ENCODE data around the gene TBCD. TPM values are rescaled to one million over a fixed set of nuclear protein-coding genes. Genes with fewer than 3 reads are reported as not detected.

Gene TBCD
- total RNA-seq, 1 donor from 2014 or later, result 207 TPM

GRCh38 chr17:82876602-82877379, 124.9 kb downstream of the TBCD start:
- DNase-seq (ENCODE audit: low spot score), result peak; percentile 52
- H3K9me3 Mint-ChIP-seq (ENCODE audit: unreplicated experiment), result no peaks in the 10 kb centered on the region
- H3K4me1 Mint-ChIP-seq (ENCODE audit: unreplicated experiment), result peaks cover 42% of the 10 kb centered on the region
- no peak overlapping the region for H3K27ac Mint-ChIP-seq (ENCODE audit: unreplicated experiment)
- H3K36me3 Mint-ChIP-seq (ENCODE audit: low read depth, unreplicated experiment), result peaks cover 27% of the 10 kb centered on the region
- H3K27me3 Mint-ChIP-seq (ENCODE audit: unreplicated experiment), result peaks cover 3% of the 10 kb centered on the region
- TF ChIP-seq, protein P1, sequence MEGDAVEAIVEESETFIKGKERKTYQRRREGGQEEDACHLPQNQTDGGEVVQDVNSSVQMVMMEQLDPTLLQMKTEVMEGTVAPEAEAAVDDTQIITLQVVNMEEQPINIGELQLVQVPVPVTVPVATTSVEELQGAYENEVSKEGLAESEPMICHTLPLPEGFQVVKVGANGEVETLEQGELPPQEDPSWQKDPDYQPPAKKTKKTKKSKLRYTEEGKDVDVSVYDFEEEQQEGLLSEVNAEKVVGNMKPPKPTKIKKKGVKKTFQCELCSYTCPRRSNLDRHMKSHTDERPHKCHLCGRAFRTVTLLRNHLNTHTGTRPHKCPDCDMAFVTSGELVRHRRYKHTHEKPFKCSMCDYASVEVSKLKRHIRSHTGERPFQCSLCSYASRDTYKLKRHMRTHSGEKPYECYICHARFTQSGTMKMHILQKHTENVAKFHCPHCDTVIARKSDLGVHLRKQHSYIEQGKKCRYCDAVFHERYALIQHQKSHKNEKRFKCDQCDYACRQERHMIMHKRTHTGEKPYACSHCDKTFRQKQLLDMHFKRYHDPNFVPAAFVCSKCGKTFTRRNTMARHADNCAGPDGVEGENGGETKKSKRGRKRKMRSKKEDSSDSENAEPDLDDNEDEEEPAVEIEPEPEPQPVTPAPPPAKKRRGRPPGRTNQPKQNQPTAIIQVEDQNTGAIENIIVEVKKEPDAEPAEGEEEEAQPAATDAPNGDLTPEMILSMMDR (IDR thresholded peaks at IDR 0.05; ENCODE audit: unreplicated experiment), result no peak
- H3K4me3 Mint-ChIP-seq (ENCODE audit: unreplicated experiment), result no peak overlapping the region

GRCh38 chr17:82878527-82878926, 126.7 kb downstream of the TBCD start:
- TF ChIP-seq, protein P1 (IDR thresholded peaks at IDR 0.05; ENCODE audit: unreplicated experiment), result no peak
- Mint-ChIP-seq H3K9me3 (ENCODE audit: unreplicated experiment) (no peaks in the 10 kb centered on the region), H3K36me3 (ENCODE audit: low read depth, unreplicated experiment) (peaks cover 22% of the 10 kb centered on the region), H3K4me3 (ENCODE audit: unreplicated experiment) (no peak overlapping the region), H3K4me1 (ENCODE audit: unreplicated experiment) (peaks cover 44% of the 10 kb centered on the region), H3K27me3 (ENCODE audit: unreplicated experiment) (peaks cover 6% of the 10 kb centered on the region), H3K27ac (ENCODE audit: unreplicated experiment) (no peak overlapping the region)
- DNase-seq (ENCODE audit: low spot score), result no peak

DNA sequence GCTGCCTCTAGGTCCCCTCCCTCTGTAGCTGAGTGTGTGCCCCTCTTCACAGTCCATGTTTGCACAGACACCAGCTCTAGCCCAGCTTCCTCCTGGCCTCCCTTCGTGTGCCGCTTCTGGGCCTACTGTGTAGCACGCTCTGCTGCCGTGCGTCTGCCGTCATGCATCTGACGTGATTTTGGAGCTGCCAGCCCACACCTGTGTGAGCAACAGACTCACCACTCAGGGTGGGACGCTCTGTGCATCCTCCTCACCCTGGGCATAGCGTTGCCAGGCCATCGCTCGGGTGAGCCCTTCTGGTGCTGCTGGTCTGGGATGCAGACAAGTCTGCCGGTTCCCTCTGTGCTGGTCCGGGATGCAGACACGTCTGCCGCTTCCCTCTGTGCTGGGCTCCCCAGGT, 127.4 kb downstream of the TBCD start:
- DNase-seq (ENCODE audit: low spot score), result no peak

DNA sequence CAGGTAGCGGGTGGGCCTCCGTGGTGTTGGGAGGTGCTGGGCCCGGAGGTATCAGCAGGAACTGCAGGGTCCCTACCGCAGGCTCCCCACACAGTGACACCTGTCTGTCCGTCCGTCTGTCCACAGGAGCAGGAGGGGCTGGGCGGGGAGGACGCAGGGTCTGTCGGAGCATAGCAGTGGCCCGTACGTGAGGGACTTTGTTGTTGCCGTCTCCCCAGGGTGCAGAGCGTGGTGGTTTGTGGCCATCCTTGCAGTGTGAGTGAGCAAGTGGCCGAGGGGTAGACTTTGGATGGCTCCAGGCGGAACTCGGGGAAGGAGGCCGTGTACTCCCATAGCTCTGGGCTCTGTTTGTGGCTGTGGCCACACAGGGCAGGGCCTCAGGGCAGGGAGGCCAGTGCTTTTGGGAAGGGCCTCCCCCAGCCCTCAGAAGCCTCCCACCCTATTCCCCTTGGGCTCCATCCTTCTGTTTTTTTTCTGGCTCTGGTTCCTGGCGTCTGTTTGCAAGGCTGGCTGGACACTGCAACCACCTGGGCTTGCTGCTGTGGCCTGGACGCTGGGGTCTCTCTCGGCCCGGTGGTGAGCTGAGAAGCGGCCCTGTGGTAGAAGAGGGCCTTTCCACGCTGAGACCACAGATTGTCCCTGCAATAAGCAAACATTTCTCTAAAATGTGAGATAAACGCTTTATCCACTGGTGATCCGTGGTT, 128.9 kb downstream of the TBCD start:
- DNase-seq (ENCODE audit: low spot score), result no peak
- H3K36me3 Mint-ChIP-seq (ENCODE audit: low read depth, unreplicated experiment), result peaks cover 32% of the 10 kb centered on the region
- no peak overlapping the region for H3K4me3 Mint-ChIP-seq (ENCODE audit: unreplicated experiment)
- no peaks in the 10 kb centered on the region for H3K9me3 Mint-ChIP-seq (ENCODE audit: unreplicated experiment)
- peaks cover 11% of the 10 kb centered on the region for H3K27me3 Mint-ChIP-seq (ENCODE audit: unreplicated experiment)
- H3K4me1 Mint-ChIP-seq (ENCODE audit: unreplicated experiment), result peaks cover 42% of the 10 kb centered on the region
- TF ChIP-seq, protein P1 (IDR thresholded peaks at IDR 0.05; ENCODE audit: unreplicated experiment), result no peak
- no peak overlapping the region for H3K27ac Mint-ChIP-seq (ENCODE audit: unreplicated experiment)

More for the DNA sequence above, 127.4 kb downstream of the TBCD start:
- Mint-ChIP-seq H3K9me3 (ENCODE audit: unreplicated experiment) (no peaks in the 10 kb centered on the region), H3K36me3 (ENCODE audit: low read depth, unreplicated experiment) (peaks cover 27% of the 10 kb centered on the region), H3K27me3 (ENCODE audit: unreplicated experiment) (peaks cover 10% of the 10 kb centered on the region), H3K4me1 (ENCODE audit: unreplicated experiment) (peaks cover 44% of the 10 kb centered on the region), H3K27ac (ENCODE audit: unreplicated experiment) (no peak overlapping the region), H3K4me3 (ENCODE audit: unreplicated experiment) (no peak overlapping the region)
- TF ChIP-seq, protein P1 (IDR thresholded peaks at IDR 0.05; ENCODE audit: unreplicated experiment), result no peak

Data from endothelial cell (in vitro differentiated cells).